Epithelial cell of alveolus of lung (primary cell): ENCODE data around the gene ALDH6A1. TPM values are rescaled to one million over a fixed set of nuclear protein-coding genes. Genes with fewer than 3 reads are reported as not detected.

Source experiments
- total RNA-seq: library from RNA; depleted of rRNA; stranded (reverse); fragments of >200 nt; gene quantifications from 2 replicates; pipeline ENCODE4 v1.2.1, GENCODE V29; 2015

The ALDH6A1 gene
- total RNA-seq = 14.1 and 24.8 TPM in 2 replicates

DNA sequence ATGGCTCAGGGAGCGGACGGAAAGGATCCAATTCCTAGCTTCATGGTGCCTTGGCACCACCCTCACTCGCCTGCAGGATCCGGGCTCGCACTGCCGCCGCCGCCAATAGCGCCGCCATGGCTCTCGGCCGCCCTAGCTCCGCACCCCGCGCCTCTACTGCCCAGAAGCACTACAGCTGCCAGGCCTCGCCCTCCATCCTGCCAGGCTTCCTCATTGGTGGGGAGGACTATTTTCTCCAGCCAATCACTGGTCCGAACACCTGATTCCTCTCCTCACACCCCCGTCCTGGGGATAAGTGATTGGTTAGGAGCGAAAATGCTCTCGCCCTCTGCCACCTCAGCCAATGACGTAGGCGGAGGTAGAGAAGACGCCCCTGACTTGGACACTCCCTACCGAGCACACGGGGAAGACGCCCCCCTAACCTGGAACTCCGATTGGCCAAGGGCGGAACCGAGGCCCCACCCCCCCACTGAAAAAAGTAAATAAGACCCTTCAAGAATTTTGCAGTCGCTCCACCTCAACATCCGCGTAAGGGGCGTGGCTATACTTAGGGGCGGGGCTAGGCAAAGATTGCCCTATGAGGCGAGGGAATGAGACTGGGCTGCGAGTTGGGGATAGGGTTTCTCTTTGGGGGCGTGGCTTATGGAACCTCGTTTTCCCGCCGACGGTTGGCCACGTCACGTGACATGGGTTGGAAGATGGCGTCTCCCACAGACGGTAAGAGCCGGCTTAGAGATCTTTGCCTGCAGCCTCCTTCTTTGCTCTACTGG lies at the start of gene ALDH6A1, which contains the start of gene LIN52:
ALDH6A1 (minus strand) TSS at position 177 of the 770 bp plus-strand sequence; CDS start at position 118, 59 bp downstream.
LIN52 (plus strand) TSS at position 680 of the 770 bp plus-strand sequence; CDS start at position 699, 19 bp downstream.

DNA sequence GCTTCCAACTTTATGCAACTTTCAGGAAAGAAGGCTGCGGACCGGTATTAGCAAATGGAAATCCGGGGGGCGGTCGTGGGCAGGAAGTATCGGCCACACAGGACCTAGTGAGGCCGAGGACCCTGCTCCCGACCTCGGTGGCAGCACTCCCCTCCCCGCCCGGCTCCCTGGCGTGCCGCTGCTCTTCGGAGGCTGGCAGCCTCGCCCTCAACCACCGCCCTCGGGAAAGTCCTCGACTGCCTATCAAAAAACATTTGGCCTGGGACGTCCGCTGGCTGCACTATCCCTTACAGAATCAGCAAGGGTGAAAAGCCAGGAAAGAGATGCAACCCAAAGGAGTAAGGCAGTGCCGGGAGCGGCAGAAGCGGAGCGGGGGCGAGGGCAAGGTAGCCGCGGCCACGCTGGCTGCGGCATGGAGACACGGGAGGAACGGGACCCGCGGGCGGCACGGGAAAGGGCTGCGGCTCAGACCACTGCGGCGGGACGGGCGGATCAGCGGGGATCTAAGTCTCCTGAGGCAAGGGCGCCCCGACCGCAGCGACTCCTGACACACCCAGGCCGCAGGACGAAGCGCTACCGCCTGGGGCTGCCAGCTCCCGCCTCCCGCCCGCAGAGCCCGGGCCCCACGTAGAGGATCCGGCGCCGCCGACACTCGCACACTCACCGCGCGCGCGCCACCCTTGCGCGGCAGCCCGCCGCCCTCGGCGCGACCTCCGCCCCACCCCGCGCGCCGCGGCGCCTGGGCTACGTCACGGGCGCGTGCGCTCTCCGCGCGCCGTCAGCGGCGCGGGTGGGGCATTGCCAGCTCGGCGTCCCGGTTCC lies 65.5 kb downstream of the ALDH6A1 start, which contains the start of the genes BBOF1 and ENTPD5:
BBOF1 (plus strand) TSS at position 764 of the 822 bp plus-strand sequence. CDS start 130 bp downstream, outside the sequence.
ENTPD5 (minus strand) TSS at position 703 of the 822 bp plus-strand sequence. CDS start 31,186 bp downstream, outside the sequence.

Other genes with a start within 250 kb of the ALDH6A1 start
- gene PTGR2, start 232.6 kb downstream of the ALDH6A1 start, total RNA-seq = 3.5 and 3.8 TPM in 2 replicates
- 42.5 and 46.1 TPM in 2 replicates for gene ZNF410, start 197.6 kb downstream of the ALDH6A1 start, total RNA-seq
- gene FAM161B, start 134.4 kb downstream of the ALDH6A1 start, total RNA-seq = 1.6 and 1.9 TPM in 2 replicates
- gene COQ6, start 134.2 kb downstream of the ALDH6A1 start, total RNA-seq = 20.4 and 26.9 TPM in 2 replicates
- 5.0 and 6.6 TPM in 2 replicates for gene ENTPD5, start 65.2 kb downstream of the ALDH6A1 start, total RNA-seq
- gene BBOF1, start 65.1 kb downstream of the ALDH6A1 start, total RNA-seq = 5.7 and 8.4 TPM in 2 replicates
- 3.8 and 4.5 TPM in 2 replicates for gene LIN52, start 503 bp upstream of the ALDH6A1 start, total RNA-seq
- gene VSX2, start 155.0 kb upstream of the ALDH6A1 start, total RNA-seq = not detected in 2 replicates
- 24.0 and 36.7 TPM in 2 replicates for gene ABCD4, start 218.5 kb upstream of the ALDH6A1 start, total RNA-seq